GM04504 (cell line): ENCODE results near the gene RADIL.

Source experiments
- DNase-seq: peaks from one replicate; pipeline ENCODE4 v3.0.0-alpha.2; 2012; ENCODE audit warnings: low read depth

The RADIL gene

DNA sequence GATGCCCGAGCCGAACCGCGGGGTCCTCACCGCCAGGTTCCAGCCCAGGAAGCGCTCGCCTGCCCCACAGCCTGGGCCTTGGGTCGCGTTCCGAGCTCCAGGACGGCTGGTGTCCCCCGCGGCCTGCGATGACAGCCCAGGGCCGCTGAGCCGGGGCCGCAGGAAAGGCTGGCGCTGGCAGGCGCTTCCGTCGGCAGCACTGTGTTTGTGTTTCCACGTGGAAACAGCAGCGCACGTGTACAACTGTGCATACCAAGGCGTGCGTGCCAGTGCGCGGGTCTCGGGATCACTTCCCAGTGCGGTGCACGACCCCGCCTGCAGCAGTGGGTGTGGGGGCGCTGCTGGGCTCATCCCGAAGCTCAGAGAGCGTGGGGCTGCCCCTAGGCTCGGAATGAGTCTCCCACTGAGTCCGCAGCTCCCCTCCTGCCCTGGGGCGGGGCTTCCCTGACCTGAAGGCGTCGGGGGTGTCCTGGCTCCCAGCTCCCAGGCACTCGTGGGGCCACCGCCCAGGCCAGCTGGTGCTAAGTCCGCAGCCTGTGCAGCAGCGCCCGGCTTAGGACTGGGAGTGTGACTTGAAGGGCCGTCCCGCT lies 90.9 kb downstream of the RADIL start:
- DNase-seq, result no peak

DNA sequence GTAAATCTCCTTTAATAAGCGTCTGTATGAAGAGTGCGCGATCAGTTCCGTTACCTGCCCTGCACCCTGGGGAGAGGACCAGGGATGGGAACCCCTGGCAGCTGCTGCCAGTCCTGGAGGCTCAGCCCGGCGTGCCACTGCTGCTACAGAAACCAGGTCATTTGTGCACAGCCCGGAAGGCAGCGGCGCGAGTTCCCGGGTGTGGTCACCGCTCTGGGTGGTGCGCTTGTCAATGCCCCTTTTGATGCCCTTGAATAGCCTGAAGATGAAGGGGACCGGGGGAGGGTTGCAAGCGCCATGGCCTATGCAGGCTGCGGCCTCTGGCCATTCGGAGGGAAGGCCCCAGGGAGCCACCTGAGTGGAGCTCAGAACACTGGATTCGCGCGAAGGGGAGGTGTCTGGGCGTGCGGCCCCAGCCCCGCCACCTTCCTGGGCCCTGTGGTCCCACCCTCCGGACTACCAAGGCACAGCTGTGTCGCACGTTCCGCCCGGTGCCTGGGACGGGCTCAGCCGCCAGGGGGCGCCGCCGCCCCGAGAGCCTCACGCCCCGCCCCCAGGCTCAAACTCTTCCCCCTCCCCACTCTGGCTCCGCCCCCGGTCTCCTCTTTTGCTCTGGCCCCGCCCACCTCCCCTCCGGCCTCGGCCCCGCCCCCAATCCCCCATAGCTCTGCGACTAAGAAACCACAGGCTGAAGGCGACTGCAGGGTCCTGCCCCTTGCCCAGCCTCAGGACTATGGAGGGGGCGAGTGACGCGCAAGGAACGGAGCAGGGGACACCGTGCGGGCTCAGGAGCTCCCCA lies 91.6 kb downstream of the RADIL start:
- no peak for DNase-seq

DNA sequence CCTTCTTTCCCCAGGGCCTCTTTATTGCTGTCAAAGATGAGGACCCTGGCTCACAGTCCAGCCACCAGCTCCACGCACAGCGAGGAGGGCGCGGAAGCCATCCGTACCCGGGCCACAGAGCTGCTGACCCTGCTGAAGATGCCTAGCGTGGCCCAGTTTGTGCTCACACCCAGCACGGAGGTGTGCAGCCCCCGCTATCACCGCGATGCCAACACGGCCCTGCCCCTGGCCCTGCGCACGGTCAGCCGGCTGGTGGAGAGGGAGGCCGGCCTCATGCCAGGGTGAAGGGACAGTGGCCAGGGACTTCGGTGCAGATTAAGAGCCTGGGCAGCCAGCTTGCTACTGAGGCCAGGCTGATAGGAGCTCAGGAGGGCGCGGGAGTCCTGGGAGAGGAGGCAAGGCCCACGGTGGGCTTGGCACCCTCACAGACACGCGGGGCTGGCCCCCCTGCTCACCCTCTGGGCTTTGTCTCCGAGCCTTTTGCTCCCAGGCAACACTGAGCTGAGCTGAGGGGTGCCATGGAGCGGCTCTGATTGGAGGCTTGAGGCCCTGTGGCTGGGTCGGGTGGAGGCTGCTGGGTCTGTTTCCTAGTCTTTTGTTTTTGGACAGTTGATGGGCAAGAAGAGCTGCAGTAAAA lies 92.3 kb downstream of the RADIL start:
- no peak for DNase-seq

DNA sequence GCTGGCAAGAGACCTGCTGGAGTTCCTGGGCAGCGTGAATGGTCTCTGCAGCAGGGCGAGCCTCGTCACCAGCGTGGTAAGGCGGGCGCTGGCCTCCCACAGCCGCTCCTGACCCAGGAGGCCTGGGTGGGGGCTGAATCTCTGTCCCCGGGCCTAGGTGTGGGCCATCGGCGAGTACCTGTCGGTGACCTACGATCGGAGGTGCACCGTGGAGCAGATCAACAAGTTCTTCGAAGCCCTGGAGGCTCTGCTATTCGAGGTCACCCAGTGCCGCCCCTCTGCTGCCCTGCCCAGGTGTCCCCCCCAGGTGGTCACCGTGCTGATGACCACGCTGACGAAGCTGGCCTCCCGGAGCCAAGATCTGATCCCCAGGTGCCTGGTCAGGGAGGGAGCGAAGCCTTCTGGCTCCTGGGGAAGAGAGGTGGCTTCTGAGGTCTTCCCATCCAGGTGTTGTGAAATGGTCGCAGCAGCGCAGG lies 93.0 kb downstream of the RADIL start:
- no peak for DNase-seq

DNA sequence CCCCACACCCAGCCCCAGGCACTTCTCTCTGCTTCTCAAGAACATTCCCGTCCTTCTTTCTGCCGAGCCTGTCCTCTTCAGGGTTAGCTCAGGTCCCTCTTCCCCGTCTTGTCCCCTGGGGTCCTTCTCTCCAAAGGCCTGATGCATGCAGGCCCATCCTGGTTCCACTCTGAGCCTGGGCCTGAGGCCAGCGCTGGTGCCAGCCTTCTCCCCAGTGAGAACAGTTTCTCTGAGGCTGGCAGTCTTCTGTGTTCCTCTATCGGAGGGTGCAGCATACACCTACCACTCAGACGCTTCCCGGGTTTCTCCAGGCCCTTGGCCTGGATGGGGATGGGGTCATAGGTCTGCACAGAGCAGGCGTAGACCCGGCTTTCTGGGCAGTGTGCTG lies 93.4 kb downstream of the RADIL start:
- DNase-seq, result no peak

DNA sequence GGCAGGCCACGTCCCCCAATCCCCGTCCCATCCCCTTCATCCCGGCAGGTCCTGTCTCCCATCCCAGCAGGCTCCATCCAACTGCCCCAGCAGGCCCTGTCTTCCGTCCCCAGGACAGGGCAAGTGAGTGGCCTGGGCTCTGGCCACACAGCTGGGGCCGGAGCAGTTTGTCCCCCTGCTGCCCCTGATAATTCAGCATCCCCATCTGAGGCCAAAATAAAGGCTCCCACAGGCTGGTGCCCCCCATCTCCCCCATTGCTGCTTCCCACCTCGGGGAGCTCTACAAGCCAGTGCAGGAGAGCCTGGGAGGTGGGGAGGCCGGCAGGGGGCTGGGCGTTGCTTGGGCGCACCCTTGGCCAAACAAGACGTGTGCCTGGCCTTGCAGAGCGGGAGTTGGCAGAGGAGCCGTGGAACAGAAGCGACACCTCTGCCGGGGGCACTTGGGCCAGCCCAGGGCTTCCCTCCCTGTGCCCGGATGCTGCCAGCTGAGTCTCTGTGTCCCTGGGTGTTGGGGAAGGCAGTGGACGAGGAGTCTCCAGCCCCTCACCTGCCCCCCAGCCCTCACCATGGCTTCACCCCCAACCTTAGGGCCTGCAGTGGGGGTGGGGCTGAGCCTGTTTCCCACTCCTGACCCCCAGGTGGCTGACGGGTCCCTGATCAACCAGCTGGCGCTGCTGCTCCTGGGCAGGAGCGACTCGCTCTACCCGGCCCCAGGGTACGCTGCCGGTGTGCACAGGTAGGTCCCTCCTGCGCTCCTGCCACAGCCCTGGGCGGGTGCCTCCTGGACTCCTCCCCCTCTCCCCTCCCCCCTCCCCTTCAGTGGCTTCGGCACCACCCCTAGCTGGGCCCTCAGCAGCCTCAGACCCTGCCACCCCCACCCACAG lies 94.1 kb downstream of the RADIL start:
- no peak for DNase-seq

DNA sequence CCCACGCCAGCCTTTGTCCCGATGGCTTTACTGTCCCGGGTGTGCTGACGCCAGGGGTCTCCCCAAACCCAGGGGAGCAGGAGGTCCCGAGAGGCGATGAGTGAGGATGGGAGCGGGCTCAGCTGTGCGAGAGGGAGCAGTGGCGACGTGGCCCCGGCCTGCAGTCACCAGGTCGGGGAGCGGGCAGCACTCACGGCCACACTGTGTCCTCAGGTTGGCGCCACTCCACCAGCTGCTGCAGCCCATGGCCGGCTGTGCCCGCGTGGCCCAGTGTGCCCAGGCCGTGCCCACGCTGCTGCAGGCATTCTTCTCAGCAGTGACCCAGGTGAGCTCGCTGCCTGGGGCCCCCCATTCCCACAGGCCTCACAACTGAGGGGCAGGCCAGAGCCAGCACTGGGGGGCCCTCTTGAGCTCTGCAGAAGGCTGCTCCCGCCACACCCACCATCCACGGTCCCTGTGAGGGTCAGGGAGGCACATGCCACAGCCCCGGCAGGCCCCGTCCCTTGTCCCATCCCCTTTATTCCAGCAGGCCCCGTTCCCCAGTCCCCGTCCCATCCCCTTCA lies 94.8 kb downstream of the RADIL start:
- no peak for DNase-seq

DNA sequence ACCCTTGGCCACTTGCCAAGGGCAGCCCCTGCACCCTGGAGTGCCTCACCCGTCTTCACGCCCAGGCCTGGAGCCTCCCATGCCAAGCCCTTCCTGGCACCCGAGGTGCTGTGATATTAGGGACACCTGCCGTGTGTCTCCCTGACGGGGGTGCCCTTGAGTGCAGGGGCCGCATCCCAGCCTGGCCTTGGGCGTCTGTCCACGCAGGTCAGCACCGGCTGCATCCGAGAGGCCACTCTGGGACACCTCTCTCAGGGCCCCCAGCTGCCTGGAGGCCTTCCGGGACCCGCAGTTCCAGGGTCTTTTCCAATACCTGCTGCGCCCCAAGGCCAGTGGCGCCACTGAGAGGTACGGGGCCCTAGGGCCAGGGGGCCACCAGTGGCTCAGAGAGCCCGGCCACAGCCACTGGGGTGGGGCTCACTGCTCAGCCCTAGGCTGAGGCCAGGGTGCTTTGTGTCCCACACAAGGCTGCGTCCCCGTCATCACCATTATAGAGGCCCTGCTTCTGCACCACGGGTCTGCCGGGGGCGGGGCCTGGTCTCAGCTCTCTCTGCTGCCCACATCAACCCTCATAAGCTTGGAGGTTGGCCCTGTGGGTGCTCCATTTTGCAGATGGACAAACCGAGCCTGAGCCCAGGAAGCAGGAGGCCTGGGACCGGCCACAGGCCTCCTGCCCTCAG lies 95.4 kb downstream of the RADIL start:
- DNase-seq, result no peak

DNA sequence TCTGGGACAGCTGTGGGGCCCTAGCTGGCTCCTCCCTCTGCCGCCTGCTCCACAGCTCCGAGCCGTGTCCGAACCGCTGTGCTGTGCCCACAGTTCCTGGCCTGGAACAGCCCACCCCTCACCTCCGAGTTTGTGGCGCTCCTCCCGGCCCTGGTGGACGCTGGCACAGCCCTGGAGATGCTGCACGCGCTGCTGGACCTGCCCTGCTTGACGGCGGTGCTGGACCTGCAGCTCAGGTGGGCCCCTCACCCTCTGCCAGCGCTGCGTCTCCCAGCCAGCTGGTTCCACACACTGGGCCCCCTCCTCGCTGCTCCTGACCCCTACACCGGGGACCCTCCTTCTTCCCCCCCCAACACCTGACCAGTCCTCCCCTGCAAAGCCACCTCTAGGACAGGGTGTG lies 96.0 kb downstream of the RADIL start:
- no peak for DNase-seq

DNA sequence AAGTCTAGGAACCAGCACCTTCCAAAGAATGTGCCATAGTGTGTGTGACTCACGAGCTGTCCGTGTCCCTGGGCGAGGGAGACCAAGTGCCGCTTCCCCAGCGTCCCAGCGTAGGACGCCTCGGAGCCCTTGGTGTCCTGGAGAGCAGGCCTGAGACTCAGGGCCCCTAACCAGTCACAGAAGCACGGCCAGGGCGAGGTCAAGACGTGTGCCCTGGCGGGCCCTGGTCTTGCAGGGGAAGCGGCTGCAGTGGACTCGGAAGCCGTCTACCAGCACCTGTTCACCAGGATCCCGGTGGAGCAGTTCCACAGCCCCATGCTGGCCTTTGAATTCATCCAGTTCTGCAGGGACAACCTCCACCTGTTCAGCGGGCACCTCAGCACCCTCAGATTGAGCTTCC lies 97.5 kb downstream of the RADIL start:
- DNase-seq, result no peak

DNA sequence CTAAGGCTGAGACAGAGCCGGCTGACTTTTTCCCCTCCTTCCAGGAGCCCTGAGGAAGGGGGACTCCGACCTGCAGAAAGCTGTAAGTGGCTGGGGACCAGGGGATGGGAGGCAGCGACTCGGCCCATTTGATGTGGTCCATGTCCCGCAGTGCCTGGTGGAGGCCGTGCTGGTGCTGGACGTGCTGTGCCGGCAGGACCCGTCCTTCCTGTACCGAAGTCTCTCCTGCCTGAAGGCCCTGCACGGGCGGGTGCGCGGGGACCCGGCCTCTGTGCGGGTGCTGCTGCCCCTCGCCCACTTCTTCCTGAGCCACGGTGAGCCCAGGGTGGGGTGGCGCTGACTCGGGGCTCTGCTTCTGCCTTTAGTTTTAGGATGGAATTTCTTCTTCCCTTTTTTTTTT lies 98.1 kb downstream of the RADIL start:
- no peak for DNase-seq

DNA sequence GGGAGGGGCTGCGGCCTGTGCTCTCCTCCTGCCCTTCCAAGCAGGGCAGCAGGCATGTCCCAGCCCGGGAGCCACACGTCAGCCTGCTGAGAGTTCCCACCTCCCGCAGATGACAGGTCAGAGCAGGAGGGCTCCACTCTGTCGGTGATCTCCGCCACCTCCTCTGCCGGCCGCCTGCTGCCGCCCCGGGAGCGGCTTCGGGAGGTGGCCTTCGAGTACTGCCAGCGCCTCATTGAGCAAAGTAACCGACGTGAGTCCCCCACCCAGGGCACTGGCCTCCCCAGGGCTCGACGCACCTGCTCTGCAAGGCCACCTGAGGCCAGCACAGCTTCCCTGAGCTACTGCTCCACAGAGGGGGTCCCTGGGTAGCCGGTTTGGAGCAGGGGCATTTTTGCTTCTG lies 98.7 kb downstream of the RADIL start:
- no peak for DNase-seq

DNA sequence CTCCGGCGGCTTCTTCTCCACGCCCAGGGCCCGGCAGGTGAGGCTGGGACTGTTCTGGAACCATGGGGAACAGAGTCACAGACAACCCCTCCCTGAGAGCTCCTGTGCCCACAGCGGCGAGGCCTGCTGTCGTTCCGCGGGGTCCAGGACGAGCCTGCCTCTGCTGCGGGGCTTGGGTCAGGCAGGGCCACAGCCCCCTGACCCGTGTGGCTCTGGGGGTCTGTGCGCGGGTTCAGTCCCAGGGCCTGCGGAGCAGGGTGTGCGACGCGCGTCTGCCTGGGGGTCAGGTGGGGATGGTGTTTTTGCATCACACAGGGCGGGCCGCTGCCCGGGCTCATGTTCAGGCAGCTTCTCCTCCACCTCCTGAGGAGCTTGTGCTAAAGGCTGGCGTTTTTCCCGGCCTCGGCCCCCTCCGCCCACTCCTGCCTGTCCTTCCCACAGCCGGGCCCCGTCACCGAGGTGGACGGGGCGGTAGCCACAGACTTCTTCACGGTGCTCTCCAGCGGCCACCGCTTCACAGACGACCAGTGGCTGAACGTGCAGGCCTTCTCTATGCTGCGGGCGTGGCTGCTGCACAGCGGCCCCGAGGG lies 99.7 kb downstream of the RADIL start:
- DNase-seq, result no peak

DNA sequence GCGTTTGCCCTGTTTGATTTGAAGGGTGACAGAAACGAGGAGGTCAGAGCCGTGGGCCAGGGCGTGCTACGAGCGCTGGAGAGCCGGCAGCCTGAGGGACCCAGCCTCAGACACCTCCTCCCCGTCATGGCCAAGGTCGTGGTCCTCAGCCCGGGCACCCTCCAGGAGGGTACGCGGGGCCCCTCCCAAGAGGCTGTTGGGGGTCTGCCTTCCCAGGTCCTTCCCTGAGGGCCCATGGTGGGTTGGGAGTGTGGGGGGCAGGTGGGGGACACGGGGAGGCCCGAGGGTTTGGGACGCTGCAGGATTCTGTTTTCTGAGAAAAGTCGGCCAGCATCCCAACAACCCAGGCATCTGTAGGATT lies 100.2 kb downstream of the RADIL start:
- DNase-seq, result no peak

DNA sequence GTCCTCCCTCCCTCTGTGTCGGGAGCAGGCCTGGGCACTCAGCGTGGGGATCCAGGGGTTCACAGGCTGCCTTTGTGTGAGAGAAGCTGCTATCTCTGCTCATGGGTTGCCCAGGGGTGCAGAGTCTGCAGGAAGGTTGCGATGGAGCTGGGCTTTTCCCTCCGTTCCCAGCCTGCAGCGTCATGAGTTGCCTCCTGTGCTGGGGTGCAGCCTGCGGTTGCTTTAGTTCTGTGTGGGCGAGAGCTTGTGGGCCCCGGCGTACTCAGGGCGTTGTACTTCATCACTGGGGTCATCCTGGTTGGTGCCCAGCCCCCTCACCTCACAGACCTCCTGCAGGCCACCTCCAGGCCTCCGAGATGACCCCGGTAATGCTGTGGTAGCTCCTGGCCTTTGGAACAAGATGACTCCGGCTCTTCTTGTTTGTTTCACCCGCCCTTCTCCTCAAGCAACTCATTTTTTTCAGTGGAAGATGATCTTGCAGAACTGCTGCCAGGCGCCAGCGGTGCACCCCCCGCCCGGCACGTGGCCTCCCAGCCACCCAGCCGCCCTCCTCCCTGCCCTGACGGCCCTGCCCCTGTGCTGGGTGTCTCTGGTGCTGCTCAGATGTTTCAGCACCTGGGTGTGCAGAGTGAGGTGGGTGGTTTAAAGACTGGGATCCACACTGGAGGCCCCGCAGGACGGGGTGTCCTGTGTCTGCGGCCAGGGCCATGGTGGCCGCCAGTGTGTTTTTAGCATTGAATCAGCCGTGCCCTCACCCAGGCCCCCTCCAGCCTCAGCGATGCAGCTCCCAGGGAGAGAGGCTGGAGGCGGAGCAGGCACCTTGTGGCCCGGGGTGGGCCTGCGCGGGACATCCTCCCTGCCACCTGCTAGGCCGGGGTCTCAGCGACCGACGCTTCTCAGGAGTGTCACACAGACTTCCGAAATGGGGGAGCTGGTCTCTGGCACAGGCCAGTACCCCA lies 100.9 kb downstream of the RADIL start:
- no peak for DNase-seq

DNA sequence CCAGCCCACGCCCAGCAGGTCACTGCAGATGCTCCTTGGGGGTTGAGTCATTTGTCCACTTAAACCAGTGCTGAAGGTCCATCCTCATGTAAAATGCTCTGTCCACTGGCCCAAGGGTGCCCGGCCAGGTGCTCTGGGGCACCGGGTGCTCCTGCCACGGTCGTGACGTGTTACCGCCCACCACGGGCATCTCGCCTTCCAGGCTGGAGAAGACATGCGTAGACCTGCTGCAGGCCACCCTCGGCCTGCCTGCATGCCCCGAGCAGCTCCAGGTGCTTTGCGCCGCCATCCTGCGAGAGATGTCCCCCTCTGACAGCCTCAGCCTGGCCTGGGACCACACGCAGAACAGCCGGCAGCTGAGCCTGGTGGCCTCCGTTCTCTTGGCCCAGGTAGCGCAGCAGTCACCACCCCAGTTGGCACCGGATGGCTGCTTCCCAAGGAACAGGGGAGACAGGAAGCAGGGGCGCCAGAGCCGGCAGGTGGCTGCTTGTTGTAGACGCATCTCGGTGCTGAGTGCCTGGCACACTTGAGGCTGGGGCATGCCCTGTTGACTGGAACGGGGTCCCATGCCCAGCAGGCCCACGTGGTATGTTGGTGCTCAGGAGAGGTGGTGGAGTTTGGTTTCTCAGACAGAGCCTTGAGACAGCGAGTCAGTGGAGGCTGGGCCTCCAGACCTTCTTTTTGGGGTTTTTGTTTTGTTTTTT lies 102.0 kb downstream of the RADIL start:
- DNase-seq, result no peak

DNA sequence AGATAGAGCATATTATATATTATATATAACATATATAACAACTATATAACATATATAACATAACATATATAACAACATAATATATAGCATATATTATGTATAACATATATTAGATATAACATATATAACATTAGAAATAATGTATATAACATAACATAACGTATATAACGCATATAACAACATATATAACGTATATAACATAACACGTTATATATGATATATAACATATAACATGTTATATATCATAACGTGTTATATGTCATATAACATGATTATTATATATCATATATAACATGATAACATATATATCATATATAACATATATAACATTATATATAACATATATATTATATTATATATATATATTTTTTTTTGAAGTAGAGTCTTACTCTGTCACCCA lies 104.4 kb downstream of the RADIL start:
- DNase-seq, result no peak

DNA sequence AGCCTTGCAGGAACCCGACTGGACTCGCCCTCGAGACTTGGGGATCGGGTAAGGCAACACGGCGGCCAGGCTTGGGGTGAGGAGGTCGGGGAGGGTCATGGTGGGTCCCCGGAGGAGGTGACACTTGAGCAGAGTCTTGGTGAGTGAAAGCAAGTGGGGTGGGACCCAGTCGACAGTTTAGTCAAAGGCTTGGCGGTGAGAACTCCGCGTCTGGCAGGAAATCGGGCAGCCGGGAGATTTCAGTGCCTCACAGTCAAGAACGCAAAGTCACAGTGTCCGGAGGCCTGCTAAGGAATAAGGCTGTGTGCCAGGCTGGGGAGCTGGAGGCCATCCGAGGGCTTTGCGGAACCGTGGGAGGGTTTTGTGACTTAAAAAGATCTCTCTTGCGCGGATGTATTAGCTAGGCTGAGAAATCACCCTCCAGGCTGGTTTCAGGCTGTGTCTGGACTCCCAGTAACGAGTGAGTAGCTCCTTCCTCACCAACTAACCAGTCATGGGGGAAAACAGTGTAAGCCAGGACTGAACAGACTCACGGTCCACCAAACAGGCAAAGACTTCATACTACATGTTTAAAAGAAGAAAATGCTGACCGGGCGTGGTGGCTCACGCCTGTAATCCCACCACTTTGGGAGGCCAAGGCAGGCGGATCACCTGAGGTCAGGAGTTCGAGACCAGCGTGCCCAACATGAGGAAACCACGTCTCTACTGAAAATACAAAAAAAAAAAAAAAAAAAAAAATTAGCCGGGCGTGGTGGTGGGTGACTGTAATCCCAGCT lies 107.5 kb downstream of the RADIL start:
- DNase-seq, result peak; percentile 32
